ENCODE results near the gene PI4K2B. TPM values are rescaled to one million over a fixed set of nuclear protein-coding genes. Genes with fewer than 3 reads are reported as not detected.

The PI4K2B gene
- total and polyA plus RNA-seq, 2 experiments from 2014 or later = 6.7 to 21.4 TPM

GRCh38 chr4:25233194-25233593 is 639 bp upstream of the PI4K2B start:
- Histone ChIP-seq H2AFZ (peak overlapping the region; percentile 88), H3K9me2 (ENCODE audit: insufficient read depth) (peaks cover 9% of the 10 kb centered on the region), H3K27ac (ENCODE audit: low read depth) (no peak overlapping the region), H3K4me3 (peak overlapping the region; percentile 81), H3K4me1 (ENCODE audit: insufficient read depth) (peaks cover 10% of the 10 kb centered on the region; the same call in 1 of the 2 replicates), H3F3A (replicated peaks; ENCODE audit: low read depth) (peaks cover 10% of the 10 kb centered on the region; the same call in 1 of the 2 replicates), H3K79me2 (replicated peaks; ENCODE audit: insufficient read depth) (peaks cover 34% of the 10 kb centered on the region), H4K20me1 (replicated peaks; ENCODE audit: insufficient read depth) (peaks cover 7% of the 10 kb centered on the region; the same call in 1 of the 2 replicates), H3K27me3 (ENCODE audit: insufficient read depth) (peaks cover 22% of the 10 kb centered on the region), H3K36me3 (ENCODE audit: insufficient read depth) (peaks cover 4% of the 10 kb centered on the region; the same call in 1 of the 2 replicates), H3K4me2 (peak overlapping the region; percentile 85)
- Mint-ChIP-seq H3K4me1 (peaks cover 6% of the 10 kb centered on the region), H3K27me3 (ENCODE audit: insufficient read depth, low read depth, poor library complexity) (peaks cover 11% of the 10 kb centered on the region), H3K27ac (no peak overlapping the region), H3K9me3 (peaks cover 41% of the 10 kb centered on the region), H3K4me3 (peak overlapping the region; percentile 67), H3K36me3 (ENCODE audit: low read depth) (peaks cover 34% of the 10 kb centered on the region)
- ATAC-seq (no peak), DNase-seq (ENCODE audit: low spot score) (no peak)
- TF ChIP-seq ZNF114 (CRISPR knock-in tag; IDR thresholded peaks at IDR 0.05) (no peak), ZNF331 (CRISPR knock-in tag; IDR thresholded peaks at IDR 0.05; ENCODE audit: low read depth) (no peak), STAT1 (IDR thresholded peaks at IDR 0.05; ENCODE audit: unreplicated experiment) (no peak), EZH2 (IDR thresholded peaks at IDR 0.05; ENCODE audit: low read depth, unreplicated experiment) (no peak), ZNF462 (CRISPR knock-in tag; IDR thresholded peaks at IDR 0.05) (no peak), JUNB (IDR thresholded peaks at IDR 0.05; ENCODE audit: unreplicated experiment) (no peak), POLR2AphosphoS5 (IDR thresholded peaks at IDR 0.05; ENCODE audit: low read depth) (no peak), NANOG (IDR thresholded peaks at IDR 0.05; ENCODE audit: borderline replicate concordance) (no peak), CREB1 (CRISPR knock-in tag; IDR thresholded peaks at IDR 0.05; ENCODE audit: low read depth) (no peak), EZH2phosphoT487 (IDR thresholded peaks at IDR 0.05; ENCODE audit: unreplicated experiment) (no peak)
- TF ChIP-seq, protein P1, sequence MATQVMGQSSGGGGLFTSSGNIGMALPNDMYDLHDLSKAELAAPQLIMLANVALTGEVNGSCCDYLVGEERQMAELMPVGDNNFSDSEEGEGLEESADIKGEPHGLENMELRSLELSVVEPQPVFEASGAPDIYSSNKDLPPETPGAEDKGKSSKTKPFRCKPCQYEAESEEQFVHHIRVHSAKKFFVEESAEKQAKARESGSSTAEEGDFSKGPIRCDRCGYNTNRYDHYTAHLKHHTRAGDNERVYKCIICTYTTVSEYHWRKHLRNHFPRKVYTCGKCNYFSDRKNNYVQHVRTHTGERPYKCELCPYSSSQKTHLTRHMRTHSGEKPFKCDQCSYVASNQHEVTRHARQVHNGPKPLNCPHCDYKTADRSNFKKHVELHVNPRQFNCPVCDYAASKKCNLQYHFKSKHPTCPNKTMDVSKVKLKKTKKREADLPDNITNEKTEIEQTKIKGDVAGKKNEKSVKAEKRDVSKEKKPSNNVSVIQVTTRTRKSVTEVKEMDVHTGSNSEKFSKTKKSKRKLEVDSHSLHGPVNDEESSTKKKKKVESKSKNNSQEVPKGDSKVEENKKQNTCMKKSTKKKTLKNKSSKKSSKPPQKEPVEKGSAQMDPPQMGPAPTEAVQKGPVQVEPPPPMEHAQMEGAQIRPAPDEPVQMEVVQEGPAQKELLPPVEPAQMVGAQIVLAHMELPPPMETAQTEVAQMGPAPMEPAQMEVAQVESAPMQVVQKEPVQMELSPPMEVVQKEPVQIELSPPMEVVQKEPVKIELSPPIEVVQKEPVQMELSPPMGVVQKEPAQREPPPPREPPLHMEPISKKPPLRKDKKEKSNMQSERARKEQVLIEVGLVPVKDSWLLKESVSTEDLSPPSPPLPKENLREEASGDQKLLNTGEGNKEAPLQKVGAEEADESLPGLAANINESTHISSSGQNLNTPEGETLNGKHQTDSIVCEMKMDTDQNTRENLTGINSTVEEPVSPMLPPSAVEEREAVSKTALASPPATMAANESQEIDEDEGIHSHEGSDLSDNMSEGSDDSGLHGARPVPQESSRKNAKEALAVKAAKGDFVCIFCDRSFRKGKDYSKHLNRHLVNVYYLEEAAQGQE (IDR thresholded peaks at IDR 0.05; ENCODE audit: unreplicated experiment) = no peak
- TF ChIP-seq, protein P2, sequence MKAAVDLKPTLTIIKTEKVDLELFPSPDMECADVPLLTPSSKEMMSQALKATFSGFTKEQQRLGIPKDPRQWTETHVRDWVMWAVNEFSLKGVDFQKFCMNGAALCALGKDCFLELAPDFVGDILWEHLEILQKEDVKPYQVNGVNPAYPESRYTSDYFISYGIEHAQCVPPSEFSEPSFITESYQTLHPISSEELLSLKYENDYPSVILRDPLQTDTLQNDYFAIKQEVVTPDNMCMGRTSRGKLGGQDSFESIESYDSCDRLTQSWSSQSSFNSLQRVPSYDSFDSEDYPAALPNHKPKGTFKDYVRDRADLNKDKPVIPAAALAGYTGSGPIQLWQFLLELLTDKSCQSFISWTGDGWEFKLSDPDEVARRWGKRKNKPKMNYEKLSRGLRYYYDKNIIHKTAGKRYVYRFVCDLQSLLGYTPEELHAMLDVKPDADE (IDR thresholded peaks at IDR 0.05) = no peak
- TF ChIP-seq, protein P3, sequence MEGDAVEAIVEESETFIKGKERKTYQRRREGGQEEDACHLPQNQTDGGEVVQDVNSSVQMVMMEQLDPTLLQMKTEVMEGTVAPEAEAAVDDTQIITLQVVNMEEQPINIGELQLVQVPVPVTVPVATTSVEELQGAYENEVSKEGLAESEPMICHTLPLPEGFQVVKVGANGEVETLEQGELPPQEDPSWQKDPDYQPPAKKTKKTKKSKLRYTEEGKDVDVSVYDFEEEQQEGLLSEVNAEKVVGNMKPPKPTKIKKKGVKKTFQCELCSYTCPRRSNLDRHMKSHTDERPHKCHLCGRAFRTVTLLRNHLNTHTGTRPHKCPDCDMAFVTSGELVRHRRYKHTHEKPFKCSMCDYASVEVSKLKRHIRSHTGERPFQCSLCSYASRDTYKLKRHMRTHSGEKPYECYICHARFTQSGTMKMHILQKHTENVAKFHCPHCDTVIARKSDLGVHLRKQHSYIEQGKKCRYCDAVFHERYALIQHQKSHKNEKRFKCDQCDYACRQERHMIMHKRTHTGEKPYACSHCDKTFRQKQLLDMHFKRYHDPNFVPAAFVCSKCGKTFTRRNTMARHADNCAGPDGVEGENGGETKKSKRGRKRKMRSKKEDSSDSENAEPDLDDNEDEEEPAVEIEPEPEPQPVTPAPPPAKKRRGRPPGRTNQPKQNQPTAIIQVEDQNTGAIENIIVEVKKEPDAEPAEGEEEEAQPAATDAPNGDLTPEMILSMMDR (conservative IDR thresholded peaks at IDR 0.05; ENCODE audit: low read depth in 2 of 2) = no peak
